HepG2 (cell line): ENCODE results near the gene HSDL2. TPM values are rescaled to one million over a fixed set of nuclear protein-coding genes. Genes with fewer than 3 reads are reported as not detected.

Experiments used
- BCL6 ChIP-seq: IDR thresholded peaks from 2 replicates; pipeline ENCODE4 v1.6.1; 2016; ENCODE audit warnings: missing genetic modification reagents, missing compliant biosample characterization
- BHLHE40 ChIP-seq: IDR thresholded peaks from 2 replicates; pipeline ENCODE4 v1.6.1; 2011; ENCODE audit warnings: low read length, improper control_type of control experiment
- BRCA1 ChIP-seq: sonication (generic); formaldehyde crosslinking; IDR thresholded peaks from 2 replicates; pipeline ENCODE4 v1.4.0; 2020; ENCODE audit warnings: missing genetic modification reagents
- CBFB ChIP-seq: sonication (generic); formaldehyde crosslinking; IDR thresholded peaks from 2 replicates; pipeline ENCODE4 v1.4.0; 2020; ENCODE audit warnings: missing genetic modification reagents
- CHD4 ChIP-seq: fragments of 200-600 bp; sonication (generic); IDR thresholded peaks from 2 replicates; pipeline ENCODE4 v1.7.0; 2017; ENCODE audit warnings: mild to moderate bottlenecking, low read length, borderline replicate concordance
- ERF ChIP-seq: IDR thresholded peaks from 2 replicates; pipeline ENCODE4 v1.6.1; 2018; ENCODE audit warnings: missing biosample characterization, missing genetic modification reagents
- FOXC1 ChIP-seq: sonication (generic); formaldehyde crosslinking; IDR thresholded peaks from 2 replicates; pipeline ENCODE4 v1.8.0; 2022; ENCODE audit warnings: mild to moderate bottlenecking, missing genetic modification reagents, borderline replicate concordance
- GFI1 ChIP-seq: sonication (generic); formaldehyde crosslinking; IDR thresholded peaks from 2 replicates; pipeline ENCODE4 v1.5.0; 2020; ENCODE audit warnings: missing genetic modification reagents, mild to moderate bottlenecking, borderline replicate concordance
- KLF16 ChIP-seq, 2 experiments: sonication (generic) in 1 of 2; formaldehyde crosslinking in 1 of 2; IDR thresholded peaks; 2 replicates each; pipeline versions ENCODE4 v1.6.1 to v1.8.0; 2016 to 2023; ENCODE audit warnings: missing genetic modification reagents in 2 of 2, missing compliant biosample characterization in 1 of 2
- PHF21A ChIP-seq: sonication (generic); formaldehyde crosslinking; IDR thresholded peaks from 2 replicates; pipeline ENCODE4 v1.5.0; 2020; ENCODE audit warnings: mild to moderate bottlenecking, missing genetic modification reagents
- SPEN ChIP-seq: sonication (generic); formaldehyde crosslinking; IDR thresholded peaks from 2 replicates; pipeline ENCODE4 v1.5.1; 2020; ENCODE audit warnings: low read depth, mild to moderate bottlenecking, missing genetic modification reagents
- ZBTB20 ChIP-seq: sonication (generic); formaldehyde crosslinking; IDR thresholded peaks from 2 replicates; pipeline ENCODE4 v1.8.1; 2023; ENCODE audit warnings: missing genetic modification reagents, low read depth, mild to moderate bottlenecking, borderline replicate concordance
- ZBTB38 ChIP-seq: sonication (generic); formaldehyde crosslinking; IDR thresholded peaks from 2 replicates; pipeline ENCODE4 v1.5.1; 2020; ENCODE audit warnings: mild to moderate bottlenecking, missing genetic modification reagents
- ZBTB7B ChIP-seq: sonication (generic); formaldehyde crosslinking; IDR thresholded peaks from 2 replicates; pipeline ENCODE4 v1.4.0; 2020; ENCODE audit warnings: missing genetic modification reagents
- ZNF30 ChIP-seq: sonication (generic); formaldehyde crosslinking; IDR thresholded peaks from 2 replicates; pipeline ENCODE4 v1.5.0; 2020; ENCODE audit warnings: mild to moderate bottlenecking, missing genetic modification reagents
- ZNF354B ChIP-seq: sonication (generic); formaldehyde crosslinking; IDR thresholded peaks from 2 replicates; pipeline ENCODE4 v1.8.0; 2022; ENCODE audit warnings: mild to moderate bottlenecking, missing genetic modification reagents
- ZNF484 ChIP-seq: sonication (generic); formaldehyde crosslinking; IDR thresholded peaks from 2 replicates; pipeline ENCODE4 v1.5.1; 2020; ENCODE audit warnings: mild to moderate bottlenecking, low read depth, missing genetic modification reagents, borderline replicate concordance
- ZNF496 ChIP-seq: sonication (generic); formaldehyde crosslinking; IDR thresholded peaks from 2 replicates; pipeline ENCODE4 v1.8.1; 2023; ENCODE audit warnings: mild to moderate bottlenecking, moderate library complexity, missing genetic modification reagents; ENCODE audit not compliant: insufficient replicate concordance
- ZNF709 ChIP-seq: sonication (generic); formaldehyde crosslinking; IDR thresholded peaks from 2 replicates; pipeline ENCODE4 v1.5.0; 2020; ENCODE audit warnings: mild to moderate bottlenecking, missing genetic modification reagents
- ZNF749 ChIP-seq: sonication (generic); formaldehyde crosslinking; IDR thresholded peaks from 2 replicates; pipeline ENCODE4 v1.8.0; 2022; ENCODE audit warnings: mild to moderate bottlenecking, missing genetic modification reagents, moderate library complexity, borderline replicate concordance
- ZNF883 ChIP-seq: sonication (generic); formaldehyde crosslinking; IDR thresholded peaks from 2 replicates; pipeline ENCODE4 v1.5.1; 2020; ENCODE audit warnings: mild to moderate bottlenecking, missing genetic modification reagents; ENCODE audit errors: not compliant biosample characterization
- ZSCAN12 ChIP-seq: sonication (generic); formaldehyde crosslinking; IDR thresholded peaks from 2 replicates; pipeline ENCODE4 v1.9.0; 2021; ENCODE audit warnings: mild to moderate bottlenecking, missing genetic modification reagents
- polyA plus RNA-seq, 8 experiments: library from polyadenylated mRNA; depleted of rRNA in 3 of 8; stranded (reverse) in 7 of 8; unstranded in 1 of 8; fragments of >200 nt; fragmentation: Illumina TruSeq in 4 of 8; extraction: Trizol in 4 of 8; gene quantifications; 2 replicates each; pipeline versions ENCODE4 v1.2.1 to v1.2.3, GENCODE V29; 2011 to 2016; ENCODE audit warnings: low read depth in 4 of 8, missing spikeins in 1 of 8, mixed read lengths in 1 of 8; ENCODE audit not compliant: insufficient read depth in 1 of 8
- total RNA-seq, 5 experiments: library from RNA; depleted of rRNA; stranded (reverse); fragments of >200 nt; fragmentation: Illumina TruSeq; extraction: Trizol; gene quantifications; 2 replicates each; pipeline ENCODE4 v1.2.3, GENCODE V29; 2016; ENCODE audit warnings: low read depth in 1 of 5
- TF ChIP-seq, protein P1 (sequence below): sonication (generic); formaldehyde crosslinking; IDR thresholded peaks from 2 replicates; pipeline ENCODE4 v1.5.0; 2020; ENCODE audit warnings: missing genetic modification reagents
- TF ChIP-seq, protein P2 (sequence below): sonication (generic); formaldehyde crosslinking; IDR thresholded peaks from 2 replicates; pipeline ENCODE4 v1.5.1; 2020; ENCODE audit warnings: missing genetic modification reagents, mild to moderate bottlenecking, borderline replicate concordance
- TF ChIP-seq, protein P3 (sequence below): sonication (generic); formaldehyde crosslinking; IDR thresholded peaks from 2 replicates; pipeline ENCODE4 v1.4.0; 2020; ENCODE audit warnings: missing genetic modification reagents
- TF ChIP-seq, protein P4 (sequence below): sonication (generic); formaldehyde crosslinking; IDR thresholded peaks from 2 replicates; pipeline ENCODE4 v1.5.0; 2020; ENCODE audit warnings: mild to moderate bottlenecking, missing genetic modification reagents

HSDL2 gene
- total and polyA plus RNA-seq, 2 of the 13 experiments (the other 11 are each of a cell fraction or from before 2014, with no cell fraction given): 55.3 to 80.2 TPM

DNA sequence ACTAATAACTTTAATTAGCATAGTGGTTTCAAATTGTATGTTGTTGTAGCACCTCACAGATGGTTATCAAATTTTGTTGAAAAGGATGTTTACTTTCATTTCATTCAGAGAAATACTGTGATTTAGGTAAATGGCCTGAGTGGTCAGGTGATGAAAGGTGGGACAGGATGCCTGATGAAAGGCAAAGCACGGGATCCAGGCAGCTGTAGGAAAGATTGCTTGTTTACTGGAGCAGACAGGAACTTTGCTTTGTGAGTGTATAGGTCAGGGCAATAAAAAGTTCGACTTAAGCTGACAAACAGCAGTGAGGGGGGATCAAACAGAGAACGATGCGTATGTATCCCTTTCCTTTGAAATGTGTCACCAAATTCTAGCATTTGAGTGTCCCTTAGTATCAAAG, 125.7 kb downstream of the HSDL2 start (continued):
- 0 out of 2 replicates have a peak, but pooled peaks have one; percentile 33 for TF ChIP-seq ZBTB7B (CRISPR knock-in tag)
- TF ChIP-seq ZBTB38: no peak
- TF ChIP-seq ZNF30 (CRISPR knock-in tag): no peak
- TF ChIP-seq, protein P1, sequence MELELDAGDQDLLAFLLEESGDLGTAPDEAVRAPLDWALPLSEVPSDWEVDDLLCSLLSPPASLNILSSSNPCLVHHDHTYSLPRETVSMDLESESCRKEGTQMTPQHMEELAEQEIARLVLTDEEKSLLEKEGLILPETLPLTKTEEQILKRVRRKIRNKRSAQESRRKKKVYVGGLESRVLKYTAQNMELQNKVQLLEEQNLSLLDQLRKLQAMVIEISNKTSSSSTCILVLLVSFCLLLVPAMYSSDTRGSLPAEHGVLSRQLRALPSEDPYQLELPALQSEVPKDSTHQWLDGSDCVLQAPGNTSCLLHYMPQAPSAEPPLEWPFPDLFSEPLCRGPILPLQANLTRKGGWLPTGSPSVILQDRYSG (CRISPR knock-in tag): no peak
- peak; percentile 96 for TF ChIP-seq BHLHE40
- no peak for TF ChIP-seq ZNF749 (CRISPR knock-in tag)
- TF ChIP-seq GFI1 (CRISPR knock-in tag): peak; percentile 99
- TF ChIP-seq ZNF496: no peak
- TF ChIP-seq, protein P2, sequence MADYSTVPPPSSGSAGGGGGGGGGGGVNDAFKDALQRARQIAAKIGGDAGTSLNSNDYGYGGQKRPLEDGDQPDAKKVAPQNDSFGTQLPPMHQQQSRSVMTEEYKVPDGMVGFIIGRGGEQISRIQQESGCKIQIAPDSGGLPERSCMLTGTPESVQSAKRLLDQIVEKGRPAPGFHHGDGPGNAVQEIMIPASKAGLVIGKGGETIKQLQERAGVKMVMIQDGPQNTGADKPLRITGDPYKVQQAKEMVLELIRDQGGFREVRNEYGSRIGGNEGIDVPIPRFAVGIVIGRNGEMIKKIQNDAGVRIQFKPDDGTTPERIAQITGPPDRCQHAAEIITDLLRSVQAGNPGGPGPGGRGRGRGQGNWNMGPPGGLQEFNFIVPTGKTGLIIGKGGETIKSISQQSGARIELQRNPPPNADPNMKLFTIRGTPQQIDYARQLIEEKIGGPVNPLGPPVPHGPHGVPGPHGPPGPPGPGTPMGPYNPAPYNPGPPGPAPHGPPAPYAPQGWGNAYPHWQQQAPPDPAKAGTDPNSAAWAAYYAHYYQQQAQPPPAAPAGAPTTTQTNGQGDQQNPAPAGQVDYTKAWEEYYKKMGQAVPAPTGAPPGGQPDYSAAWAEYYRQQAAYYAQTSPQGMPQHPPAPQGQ: no peak
- no peak for TF ChIP-seq CHD4
- no peak; the same call in 1 of the 2 replicates for TF ChIP-seq ZBTB20 (CRISPR knock-in tag)
- no peak for TF ChIP-seq BRCA1 (CRISPR knock-in tag)
- no peak for TF ChIP-seq ZNF484
- TF ChIP-seq ERF (CRISPR knock-in tag): 0 out of 2 replicates have a peak, but pooled peaks have one; percentile 21
- 0 out of 2 replicates have a peak, but pooled peaks have one; percentile 25 for TF ChIP-seq PHF21A (CRISPR knock-in tag)
- no peak for TF ChIP-seq ZSCAN12 (CRISPR knock-in tag)
- no peak for TF ChIP-seq ZNF709 (CRISPR knock-in tag)
- no peak for TF ChIP-seq FOXC1 (CRISPR knock-in tag)
- TF ChIP-seq, protein P3, sequence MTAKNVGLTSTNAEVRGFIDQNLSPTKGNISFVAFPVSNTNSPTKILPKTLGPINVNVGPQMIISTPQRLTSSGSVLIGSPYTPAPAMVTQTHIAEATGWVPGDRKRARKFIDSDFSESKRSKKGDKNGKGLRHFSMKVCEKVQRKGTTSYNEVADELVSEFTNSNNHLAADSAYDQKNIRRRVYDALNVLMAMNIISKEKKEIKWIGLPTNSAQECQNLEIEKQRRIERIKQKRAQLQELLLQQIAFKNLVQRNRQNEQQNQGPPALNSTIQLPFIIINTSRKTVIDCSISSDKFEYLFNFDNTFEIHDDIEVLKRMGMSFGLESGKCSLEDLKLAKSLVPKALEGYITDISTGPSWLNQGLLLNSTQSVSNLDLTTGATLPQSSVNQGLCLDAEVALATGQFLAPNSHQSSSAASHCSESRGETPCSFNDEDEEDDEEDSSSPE (CRISPR knock-in tag): no peak
- no peak for TF ChIP-seq KLF16 (CRISPR knock-in tag; IDR thresholded peaks at IDR 0.05)
- peak; percentile 47; the same call in 1 of the 2 replicates for TF ChIP-seq BCL6 (CRISPR knock-in tag)
- TF ChIP-seq SPEN: no peak
- no peak for TF ChIP-seq ZNF354B (CRISPR knock-in tag)
- TF ChIP-seq ZNF883 (CRISPR knock-in tag): no peak
- TF ChIP-seq CBFB: no peak
- TF ChIP-seq, protein P4, sequence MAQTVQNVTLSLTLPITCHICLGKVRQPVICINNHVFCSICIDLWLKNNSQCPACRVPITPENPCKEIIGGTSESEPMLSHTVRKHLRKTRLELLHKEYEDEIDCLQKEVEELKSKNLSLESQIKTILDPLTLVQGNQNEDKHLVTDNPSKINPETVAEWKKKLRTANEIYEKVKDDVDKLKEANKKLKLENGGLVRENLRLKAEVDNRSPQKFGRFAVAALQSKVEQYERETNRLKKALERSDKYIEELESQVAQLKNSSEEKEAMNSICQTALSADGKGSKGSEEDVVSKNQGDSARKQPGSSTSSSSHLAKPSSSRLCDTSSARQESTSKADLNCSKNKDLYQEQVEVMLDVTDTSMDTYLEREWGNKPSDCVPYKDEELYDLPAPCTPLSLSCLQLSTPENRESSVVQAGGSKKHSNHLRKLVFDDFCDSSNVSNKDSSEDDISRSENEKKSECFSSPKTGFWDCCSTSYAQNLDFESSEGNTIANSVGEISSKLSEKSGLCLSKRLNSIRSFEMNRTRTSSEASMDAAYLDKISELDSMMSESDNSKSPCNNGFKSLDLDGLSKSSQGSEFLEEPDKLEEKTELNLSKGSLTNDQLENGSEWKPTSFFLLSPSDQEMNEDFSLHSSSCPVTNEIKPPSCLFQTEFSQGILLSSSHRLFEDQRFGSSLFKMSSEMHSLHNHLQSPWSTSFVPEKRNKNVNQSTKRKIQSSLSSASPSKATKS: no peak
